HEK293 (cell line): ENCODE measurements around the gene DCDC1.
A peak's percentile ranks its signal among the peaks of the same experiment; 100 is the strongest.

Experiments used
- CTCF ChIA-PET: fragments of 350-600 bp; formaldehyde crosslinking; extraction: SDS; loops from one replicate; lab custom pipeline; 2021; ENCODE audit warnings: antibody characterized with exemption; lab: Yijun Ruan, JAX
- POLR2A ChIA-PET: fragments of 300-600 bp; formaldehyde crosslinking; extraction: SDS; loops from one replicate; lab custom pipeline; 2020; ENCODE audit warnings: antibody characterized with exemption, inconsistent platforms; lab: Yijun Ruan, JAX
- H3K27ac ChIP-seq: fragments of 200-500 bp; sonication (Bioruptor generic); 2 replicates; pipeline ENCODE4 v1.5.1; 2014; ENCODE audit warnings: low read depth, low read length, control low read depth, inconsistent platforms; ENCODE audit errors: extremely low read depth
- H3K36me3 ChIP-seq, 2 experiments: fragments of 200-500 bp in 1 of 2; sonication (Bioruptor generic) in 1 of 2; 1 replicate in 1 of 2; 2 replicates in 1 of 2; pipeline ENCODE4 v1.5.1; 2014 to 2017; ENCODE audit warnings: inconsistent platforms in 2 of 2, low read length in 2 of 2; ENCODE audit not compliant: control insufficient read depth in 2 of 2, insufficient read depth in 1 of 2
- H3K4me1 ChIP-seq: fragments of 200-500 bp; sonication (Bioruptor generic); 2 replicates; pipeline ENCODE4 v1.5.1; 2014; ENCODE audit warnings: mild to moderate bottlenecking, low read length, inconsistent platforms; ENCODE audit not compliant: control insufficient read depth, insufficient read depth
- H3K4me3 ChIP-seq: 2 replicates; pipeline ENCODE4 v1.5.1; 2011; ENCODE audit warnings: low read depth, mild to moderate bottlenecking, control low read depth, low read length, moderate library complexity
- H3K9me3 ChIP-seq: fragments of 200-500 bp; sonication (Bioruptor generic); 2 replicates; pipeline ENCODE4 v1.5.1; 2014; ENCODE audit warnings: low read depth, low read length, inconsistent platforms; ENCODE audit not compliant: control insufficient read depth, insufficient read depth
- KLF16 ChIP-seq: fragments of 450-650 bp; formaldehyde crosslinking; IDR thresholded peaks from 2 replicates; pipeline ENCODE4 v1.5.1; 2017; ENCODE audit warnings: missing biosample characterization, missing genetic modification characterization
- RBAK ChIP-seq: fragments of 450-650 bp; formaldehyde crosslinking; IDR thresholded peaks from 2 replicates; pipeline ENCODE4 v1.5.1; 2016; ENCODE audit warnings: missing biosample characterization, missing genetic modification characterization
- ZFP41 ChIP-seq: fragments of 450-650 bp; formaldehyde crosslinking; IDR thresholded peaks from 2 replicates; pipeline ENCODE4 v1.5.1; 2016; ENCODE audit warnings: missing biosample characterization, missing genetic modification characterization, borderline replicate concordance
- ZNF112 ChIP-seq: fragments of 450-650 bp; formaldehyde crosslinking; IDR thresholded peaks from 2 replicates; pipeline ENCODE4 v1.5.0; 2017; ENCODE audit warnings: missing biosample characterization, missing genetic modification characterization
- ZNF114 ChIP-seq: fragments of 450-650 bp; formaldehyde crosslinking; IDR thresholded peaks from 2 replicates; pipeline ENCODE4 v1.5.0; 2017; ENCODE audit warnings: missing biosample characterization, missing genetic modification characterization
- ZNF292 ChIP-seq: fragments of 450-650 bp; formaldehyde crosslinking; IDR thresholded peaks from 2 replicates; pipeline ENCODE4 v1.5.1; 2016; ENCODE audit warnings: low read depth, missing biosample characterization, missing genetic modification characterization, borderline replicate concordance
- ZNF501 ChIP-seq: fragments of 450-650 bp; formaldehyde crosslinking; IDR thresholded peaks from 2 replicates; pipeline ENCODE4 v1.5.1; 2016; ENCODE audit warnings: missing biosample characterization, missing genetic modification characterization
- ZNF555 ChIP-seq: fragments of 450-650 bp; formaldehyde crosslinking; conservative IDR thresholded peaks from 2 replicates; pipeline ENCODE4 v1.5.1; 2017; ENCODE audit warnings: missing biosample characterization, mild to moderate bottlenecking, missing genetic modification characterization, inconsistent platforms
- ZNF654 ChIP-seq: fragments of 450-650 bp; formaldehyde crosslinking; IDR thresholded peaks from 2 replicates; pipeline ENCODE4 v1.5.1; 2016; ENCODE audit warnings: low read depth, missing biosample characterization, missing genetic modification characterization
- ZNF747 ChIP-seq: fragments of 450-650 bp; formaldehyde crosslinking; IDR thresholded peaks from 2 replicates; pipeline ENCODE4 v1.5.1; 2016; ENCODE audit warnings: missing biosample characterization, missing genetic modification characterization
- ZNF791 ChIP-seq: fragments of 450-650 bp; formaldehyde crosslinking; IDR thresholded peaks from 2 replicates; pipeline ENCODE4 v1.5.1; 2016; ENCODE audit warnings: missing biosample characterization, missing genetic modification characterization
- ZSCAN23 ChIP-seq: fragments of 450-650 bp; formaldehyde crosslinking; IDR thresholded peaks from 2 replicates; pipeline ENCODE4 v1.5.1; 2016; ENCODE audit warnings: missing biosample characterization, missing genetic modification characterization
- TF ChIP-seq, protein P1 (sequence below): fragments of 450-650 bp; formaldehyde crosslinking; IDR thresholded peaks from 2 replicates; pipeline ENCODE4 v1.5.1; 2016; ENCODE audit warnings: missing biosample characterization, missing genetic modification characterization
- TF ChIP-seq, protein P2 (sequence below): fragments of 450-650 bp; formaldehyde crosslinking; IDR thresholded peaks from 2 replicates; pipeline ENCODE4 v1.5.1; 2016; ENCODE audit warnings: missing biosample characterization, missing genetic modification characterization
- TF ChIP-seq, protein P3 (sequence below): fragments of 450-650 bp; formaldehyde crosslinking; IDR thresholded peaks from 2 replicates; pipeline ENCODE4 v1.5.1; 2016; ENCODE audit warnings: missing biosample characterization, missing genetic modification characterization
- TF ChIP-seq, protein P4 (sequence below): fragments of 450-650 bp; formaldehyde crosslinking; IDR thresholded peaks from 2 replicates; pipeline ENCODE4 v1.5.1; 2016; ENCODE audit warnings: missing biosample characterization, missing genetic modification characterization

Gene DCDC1

DNA sequence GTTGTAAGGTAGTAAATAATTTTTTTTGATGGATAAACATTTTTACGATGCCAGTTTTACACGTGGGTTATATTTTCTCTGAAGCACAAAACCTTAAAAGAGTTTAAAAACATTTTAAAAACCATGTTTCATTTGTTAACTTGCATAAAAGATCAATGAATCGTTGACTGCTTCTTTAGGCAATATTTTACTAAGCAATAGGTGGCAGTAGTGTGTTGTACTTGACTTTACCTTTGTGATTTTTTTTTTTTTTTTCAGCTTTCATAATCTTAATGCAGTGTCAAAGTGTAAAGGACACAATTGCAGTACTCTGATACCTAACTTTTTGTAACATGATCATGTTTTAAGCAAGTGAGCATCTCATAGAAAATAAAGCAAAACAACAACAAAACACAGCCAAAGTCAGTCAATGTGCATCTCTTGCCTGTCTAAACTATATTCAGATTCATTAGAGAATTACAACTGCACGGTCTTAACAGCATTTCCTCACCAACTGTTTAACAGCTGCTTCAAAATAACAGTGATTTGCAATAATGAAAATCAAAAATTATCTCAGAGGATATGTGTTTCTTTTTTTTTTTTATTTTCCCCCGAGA lies 27.8 kb upstream of the DCDC1 start:
- H3K36me3 ChIP-seq = no peaks in the 10 kb centered on the region
- TF ChIP-seq ZNF747 (tag by site-specific recombination) (no peak), ZNF791 (tag by site-specific recombination) (no peak), ZNF114 (no peak), ZNF292 (no peak), ZNF501 (tag by site-specific recombination) (no peak), ZSCAN23 (tag by site-specific recombination) (no peak), KLF16 (tag by site-specific recombination) (no peak), RBAK (tag by site-specific recombination) (no peak), ZFP41 (tag by site-specific recombination) (no peak), ZNF112 (tag by site-specific recombination) (no peak), ZNF654 (peak; percentile 66), ZNF555 (tag by site-specific recombination) (no peak)
- TF ChIP-seq, protein P1, sequence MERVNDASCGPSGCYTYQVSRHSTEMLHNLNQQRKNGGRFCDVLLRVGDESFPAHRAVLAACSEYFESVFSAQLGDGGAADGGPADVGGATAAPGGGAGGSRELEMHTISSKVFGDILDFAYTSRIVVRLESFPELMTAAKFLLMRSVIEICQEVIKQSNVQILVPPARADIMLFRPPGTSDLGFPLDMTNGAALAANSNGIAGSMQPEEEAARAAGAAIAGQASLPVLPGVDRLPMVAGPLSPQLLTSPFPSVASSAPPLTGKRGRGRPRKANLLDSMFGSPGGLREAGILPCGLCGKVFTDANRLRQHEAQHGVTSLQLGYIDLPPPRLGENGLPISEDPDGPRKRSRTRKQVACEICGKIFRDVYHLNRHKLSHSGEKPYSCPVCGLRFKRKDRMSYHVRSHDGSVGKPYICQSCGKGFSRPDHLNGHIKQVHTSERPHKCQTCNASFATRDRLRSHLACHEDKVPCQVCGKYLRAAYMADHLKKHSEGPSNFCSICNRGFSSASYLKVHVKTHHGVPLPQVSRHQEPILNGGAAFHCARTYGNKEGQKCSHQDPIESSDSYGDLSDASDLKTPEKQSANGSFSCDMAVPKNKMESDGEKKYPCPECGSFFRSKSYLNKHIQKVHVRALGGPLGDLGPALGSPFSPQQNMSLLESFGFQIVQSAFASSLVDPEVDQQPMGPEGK = no peak
- TF ChIP-seq, protein P2, sequence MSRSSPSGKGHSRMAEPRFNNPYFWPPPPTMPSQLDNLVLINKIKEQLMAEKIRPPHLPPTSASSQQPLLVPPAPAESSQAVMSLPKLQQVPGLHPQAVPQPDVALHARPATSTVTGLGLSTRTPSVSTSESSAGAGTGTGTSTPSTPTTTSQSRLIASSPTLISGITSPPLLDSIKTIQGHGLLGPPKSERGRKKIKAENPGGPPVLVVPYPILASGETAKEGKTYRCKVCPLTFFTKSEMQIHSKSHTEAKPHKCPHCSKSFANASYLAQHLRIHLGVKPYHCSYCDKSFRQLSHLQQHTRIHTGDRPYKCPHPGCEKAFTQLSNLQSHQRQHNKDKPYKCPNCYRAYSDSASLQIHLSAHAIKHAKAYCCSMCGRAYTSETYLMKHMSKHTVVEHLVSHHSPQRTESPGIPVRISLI (tag by site-specific recombination) = peak; percentile 83
- TF ChIP-seq, protein P3, sequence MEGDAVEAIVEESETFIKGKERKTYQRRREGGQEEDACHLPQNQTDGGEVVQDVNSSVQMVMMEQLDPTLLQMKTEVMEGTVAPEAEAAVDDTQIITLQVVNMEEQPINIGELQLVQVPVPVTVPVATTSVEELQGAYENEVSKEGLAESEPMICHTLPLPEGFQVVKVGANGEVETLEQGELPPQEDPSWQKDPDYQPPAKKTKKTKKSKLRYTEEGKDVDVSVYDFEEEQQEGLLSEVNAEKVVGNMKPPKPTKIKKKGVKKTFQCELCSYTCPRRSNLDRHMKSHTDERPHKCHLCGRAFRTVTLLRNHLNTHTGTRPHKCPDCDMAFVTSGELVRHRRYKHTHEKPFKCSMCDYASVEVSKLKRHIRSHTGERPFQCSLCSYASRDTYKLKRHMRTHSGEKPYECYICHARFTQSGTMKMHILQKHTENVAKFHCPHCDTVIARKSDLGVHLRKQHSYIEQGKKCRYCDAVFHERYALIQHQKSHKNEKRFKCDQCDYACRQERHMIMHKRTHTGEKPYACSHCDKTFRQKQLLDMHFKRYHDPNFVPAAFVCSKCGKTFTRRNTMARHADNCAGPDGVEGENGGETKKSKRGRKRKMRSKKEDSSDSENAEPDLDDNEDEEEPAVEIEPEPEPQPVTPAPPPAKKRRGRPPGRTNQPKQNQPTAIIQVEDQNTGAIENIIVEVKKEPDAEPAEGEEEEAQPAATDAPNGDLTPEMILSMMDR = peak; percentile 32; the same call in 1 of the 2 replicates
- TF ChIP-seq, all 188 proteins: peak for 3
- no peaks in the 10 kb centered on the region for H3K9me3 ChIP-seq
- ChIA-PET CTCF (interaction anchor here (0.7 to 3.5 kb wide), 16 partner anchors 8 to 1556 kb away, joined by 3 to 22 read pairs (median 3); no protein-coding TSS in a partner anchor), POLR2A (no interaction called here)
- no peaks in the 10 kb centered on the region for H3K4me1 ChIP-seq
- H3K27ac ChIP-seq = no peak overlapping the region
- no peak overlapping the region for H3K4me3 ChIP-seq

DNA sequence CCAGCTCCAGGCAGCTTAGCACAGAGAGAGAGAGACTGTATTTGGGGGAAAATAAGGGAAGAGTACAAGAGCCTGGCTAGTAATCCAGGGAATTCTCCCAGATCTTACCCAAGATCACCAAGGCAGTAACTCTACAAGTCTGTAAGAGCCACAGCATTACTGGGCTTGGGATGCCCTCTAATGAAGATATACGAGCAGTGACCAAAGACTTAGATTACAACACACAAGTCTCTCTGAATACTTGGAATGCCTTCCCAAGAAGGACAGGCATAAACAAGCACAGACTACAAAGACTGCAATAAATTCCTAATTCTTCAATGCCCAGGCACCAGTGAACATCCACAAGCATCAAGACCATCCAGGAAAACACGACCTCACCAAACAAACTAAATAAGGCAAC lies 17.8 kb upstream of the DCDC1 start:
- POLR2A ChIA-PET = no interaction called here
- TF ChIP-seq, protein P4, sequence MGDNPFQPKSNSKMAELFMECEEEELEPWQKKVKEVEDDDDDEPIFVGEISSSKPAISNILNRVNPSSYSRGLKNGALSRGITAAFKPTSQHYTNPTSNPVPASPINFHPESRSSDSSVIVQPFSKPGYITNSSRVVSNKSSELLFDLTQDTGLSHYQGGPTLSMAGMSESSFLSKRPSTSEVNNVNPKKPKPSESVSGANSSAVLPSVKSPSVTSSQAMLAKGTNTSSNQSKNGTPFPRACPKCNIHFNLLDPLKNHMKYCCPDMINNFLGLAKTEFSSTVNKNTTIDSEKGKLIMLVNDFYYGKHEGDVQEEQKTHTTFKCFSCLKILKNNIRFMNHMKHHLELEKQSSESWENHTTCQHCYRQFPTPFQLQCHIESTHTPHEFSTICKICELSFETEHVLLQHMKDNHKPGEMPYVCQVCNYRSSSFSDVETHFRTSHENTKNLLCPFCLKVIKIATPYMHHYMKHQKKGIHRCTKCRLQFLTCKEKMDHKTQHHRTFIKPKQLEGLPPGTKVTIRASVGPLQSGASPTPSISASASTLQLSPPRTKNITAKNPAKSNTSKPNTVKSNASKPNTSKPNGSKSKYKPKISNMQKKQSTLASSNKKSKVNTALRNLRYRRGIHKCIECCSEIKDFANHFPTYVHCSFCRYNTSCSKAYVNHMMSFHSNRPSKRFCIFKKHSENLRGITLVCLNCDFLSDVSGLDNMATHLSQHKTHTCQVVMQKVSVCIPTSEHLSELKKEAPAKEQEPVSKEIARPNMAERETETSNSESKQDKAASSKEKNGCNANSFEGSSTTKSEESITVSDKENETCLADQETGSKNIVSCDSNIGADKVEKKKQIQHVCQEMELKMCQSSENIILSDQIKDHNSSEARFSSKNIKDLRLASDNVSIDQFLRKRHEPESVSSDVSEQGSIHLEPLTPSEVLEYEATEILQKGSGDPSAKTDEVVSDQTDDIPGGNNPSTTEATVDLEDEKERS = no peak
- Histone ChIP-seq H3K9me3 (no peaks in the 10 kb centered on the region), H3K4me3 (no peak overlapping the region), H3K4me1 (no peaks in the 10 kb centered on the region), H3K36me3 (peaks cover 0 to 8% of the 10 kb centered on the region in 2 experiments; a peak in 1 of 3 replicates), H3K27ac (no peak overlapping the region)
- CTCF ChIA-PET = interaction anchor here (1.2 kb wide), 1 partner anchor 147 kb away, joined by 3 read pairs; no protein-coding TSS in a partner anchor
